Smooth muscle cell (in vitro differentiated cells): ENCODE results near the gene ZFYVE26. TPM values are rescaled to one million over a fixed set of nuclear protein-coding genes. Genes with fewer than 3 reads are reported as not detected.
A peak's percentile ranks its signal among the peaks of the same experiment; 100 is the strongest.

Source experiments
- DNase-seq: peaks from one replicate; lab custom pipeline; 2025; ENCODE audit not compliant: unreplicated experiment; lab: John Stamatoyannopoulos, UW
- H2AFZ ChIP-seq: fragments of 200-600 bp; sonication (generic); 2 replicates; pipeline ENCODE4 v1.6.0; 2016; ENCODE audit warnings: antibody characterized with exemption, low read depth, mild to moderate bottlenecking
- H3F3A ChIP-seq: fragments of 200-600 bp; sonication (generic); 2 replicates; pipeline ENCODE4 v1.6.0; 2017; ENCODE audit warnings: antibody characterized with exemption, low read depth
- H3K27ac ChIP-seq: fragments of 200-600 bp; sonication (generic); 2 replicates; pipeline ENCODE4 v1.5.1; 2016; ENCODE audit warnings: low read depth, mild to moderate bottlenecking
- H3K27me3 ChIP-seq: fragments of 200-600 bp; sonication (generic); 2 replicates; pipeline ENCODE4 v1.6.1; 2016; ENCODE audit warnings: low read depth, mild to moderate bottlenecking
- H3K36me3 ChIP-seq: fragments of 200-600 bp; sonication (generic); 2 replicates; pipeline ENCODE4 v1.5.1; 2016; ENCODE audit warnings: low read depth
- H3K4me1 ChIP-seq: fragments of 200-600 bp; sonication (generic); 2 replicates; pipeline ENCODE4 v1.5.1; 2016; ENCODE audit warnings: low read depth
- H3K4me2 ChIP-seq: fragments of 200-600 bp; sonication (generic); 2 replicates; pipeline ENCODE4 v1.6.0; 2016; ENCODE audit warnings: mild to moderate bottlenecking
- H3K4me3 ChIP-seq: fragments of 200-600 bp; sonication (generic); 2 replicates; pipeline ENCODE4 v1.5.1; 2016; ENCODE audit warnings: mild to moderate bottlenecking
- H3K79me2 ChIP-seq: fragments of 200-600 bp; sonication (generic); 2 replicates; pipeline ENCODE4 v1.6.0; 2016; ENCODE audit warnings: low read depth, mild to moderate bottlenecking
- H3K9ac ChIP-seq: fragments of 200-600 bp; sonication (generic); 2 replicates; pipeline ENCODE4 v1.6.0; 2016; ENCODE audit warnings: low read depth
- H3K9me3 ChIP-seq: fragments of 200-600 bp; sonication (generic); replicated peaks from 2 replicates; pipeline ENCODE4 v1.5.1; 2016; ENCODE audit warnings: low read depth
- H4K20me1 ChIP-seq: fragments of 200-600 bp; sonication (generic); 2 replicates; pipeline ENCODE4 v1.6.0; 2016; ENCODE audit warnings: low read depth
- CTCF ChIP-seq: fragments of 200-600 bp; sonication (generic); IDR thresholded peaks from 2 replicates; pipeline ENCODE4 v1.5.1; 2017; ENCODE audit warnings: borderline replicate concordance, mild to moderate bottlenecking, antibody characterized with exemption; ENCODE audit not compliant: insufficient read depth, poor library complexity, severe bottlenecking
- WGBS: methylation state at CpG from one replicate; pipeline ENCODE4 v1.1.7; 2016; ENCODE audit warnings: low lambda C conversion rate; 5-methylcytosine and 5-hydroxymethylcytosine counted together
- polyA plus RNA-seq: library from polyadenylated mRNA; unstranded; fragments of >200 nt; fragmentation: Nextera tagmentation; extraction: Ambion mirVana; gene quantifications from 2 replicates; pipeline ENCODE4 v1.2.1, GENCODE V29; 2016
- total RNA-seq: library from RNA; depleted of rRNA; stranded (reverse); fragments of >200 nt; gene quantifications from 2 replicates; pipeline ENCODE4 v1.2.3, GENCODE V29; 2014

The ZFYVE26 gene
- total and polyA plus RNA-seq, 2 experiments from 2014 or later: 4.5 to 42.7 TPM

DNA sequence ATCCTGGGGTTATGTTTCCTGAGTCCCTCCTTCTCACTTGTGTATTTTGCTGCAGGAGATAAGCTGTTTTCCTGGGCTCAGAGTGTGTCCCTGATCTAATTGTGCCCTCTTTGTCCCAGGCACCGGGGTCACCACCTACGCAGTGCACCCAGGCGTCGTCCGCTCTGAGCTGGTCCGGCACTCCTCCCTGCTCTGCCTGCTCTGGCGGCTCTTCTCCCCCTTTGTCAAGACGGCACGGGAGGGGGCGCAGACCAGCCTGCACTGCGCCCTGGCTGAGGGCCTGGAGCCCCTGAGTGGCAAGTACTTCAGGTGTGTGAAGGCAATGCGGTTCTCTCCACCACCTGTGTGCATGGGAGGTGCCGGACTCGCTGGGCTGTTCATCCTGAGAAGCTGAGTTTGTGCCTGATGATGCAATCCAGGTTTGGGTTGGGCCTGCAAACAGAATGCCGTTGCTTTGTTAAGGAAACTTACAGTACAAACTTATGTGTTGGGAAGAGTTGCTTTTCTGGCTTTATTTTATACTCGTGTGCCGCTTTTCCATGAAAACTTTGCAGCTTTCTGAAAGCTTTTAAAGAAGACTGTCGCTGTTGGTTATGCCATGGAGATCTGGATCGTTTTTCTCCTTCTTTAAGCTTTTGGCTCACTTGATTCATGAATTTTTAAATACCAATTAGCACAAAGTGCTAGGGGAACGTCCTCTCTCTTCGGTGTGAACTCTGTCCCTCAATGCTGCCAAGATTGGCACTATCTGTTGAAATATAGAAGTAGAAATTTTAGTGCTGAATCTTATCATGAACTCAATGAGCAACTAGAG, 87.1 kb downstream of the ZFYVE26 start:
- no peaks in the 10 kb centered on the region for H3K9me3 ChIP-seq
- no peak overlapping the region for H3K4me3 ChIP-seq
- peaks cover 6% of the 10 kb centered on the region for H3K4me1 ChIP-seq
- H3K36me3 ChIP-seq: no peaks in the 10 kb centered on the region
- H2AFZ ChIP-seq: peak overlapping the region; percentile 12
- TF ChIP-seq CTCF: no peak
- 55% methylated on average over 21 of the region's 21 CpGs for WGBS
- H4K20me1 ChIP-seq: no peaks in the 10 kb centered on the region
- DNase-seq: no peak
- H3K9ac ChIP-seq: no peak overlapping the region
- no peak overlapping the region for H3K27ac ChIP-seq
- H3F3A ChIP-seq: no peaks in the 10 kb centered on the region
- no peaks in the 10 kb centered on the region for H3K27me3 ChIP-seq
- H3K79me2 ChIP-seq: no peaks in the 10 kb centered on the region
- no peak overlapping the region for H3K4me2 ChIP-seq

GRCh38 chr14:67728258-67728657, 88.1 kb downstream of the ZFYVE26 start:
- Histone ChIP-seq H3K79me2 (no peaks in the 10 kb centered on the region), H3K27me3 (peaks cover 5% of the 10 kb centered on the region), H3K4me1 (peaks cover 6% of the 10 kb centered on the region), H3F3A (no peaks in the 10 kb centered on the region), H3K9me3 (no peaks in the 10 kb centered on the region), H3K4me3 (no peak overlapping the region), H2AFZ (no peak overlapping the region), H3K4me2 (no peak overlapping the region), H3K36me3 (no peaks in the 10 kb centered on the region), H4K20me1 (no peaks in the 10 kb centered on the region), H3K9ac (no peak overlapping the region), H3K27ac (no peak overlapping the region)
- no peak for DNase-seq
- TF ChIP-seq CTCF: no peak

DNA sequence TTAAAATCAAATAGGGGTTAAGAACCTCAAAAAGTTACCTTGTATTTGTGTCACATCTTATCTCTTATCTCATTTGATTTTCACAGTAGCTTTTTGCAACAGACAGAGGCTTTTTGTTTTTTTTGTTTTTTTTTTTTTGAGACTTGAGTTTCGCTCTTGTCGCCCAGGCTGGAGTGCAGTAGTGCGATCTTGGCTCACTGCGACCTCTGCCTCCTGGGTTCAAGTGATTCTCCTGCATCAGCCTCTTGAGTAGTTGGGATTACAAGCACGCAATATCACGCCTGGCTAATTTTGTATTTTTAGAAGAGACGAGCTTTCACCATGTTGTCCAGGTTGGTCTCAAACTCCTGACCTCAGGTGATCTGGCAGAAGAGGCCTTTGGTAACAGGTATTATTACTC, 89.0 kb downstream of the ZFYVE26 start:
- Histone ChIP-seq H3K79me2 (no peaks in the 10 kb centered on the region), H3K9ac (no peak overlapping the region), H3K27ac (no peak overlapping the region), H2AFZ (no peak overlapping the region), H3K4me2 (no peak overlapping the region), H3K4me3 (no peak overlapping the region), H3K27me3 (peaks cover 5% of the 10 kb centered on the region), H3F3A (no peaks in the 10 kb centered on the region), H3K9me3 (no peaks in the 10 kb centered on the region), H3K4me1 (peaks cover 6% of the 10 kb centered on the region), H3K36me3 (no peaks in the 10 kb centered on the region), H4K20me1 (no peaks in the 10 kb centered on the region)
- no peak for DNase-seq
- 97% methylated on average over 7 of the region's 7 CpGs for WGBS
- TF ChIP-seq CTCF: no peak

DNA sequence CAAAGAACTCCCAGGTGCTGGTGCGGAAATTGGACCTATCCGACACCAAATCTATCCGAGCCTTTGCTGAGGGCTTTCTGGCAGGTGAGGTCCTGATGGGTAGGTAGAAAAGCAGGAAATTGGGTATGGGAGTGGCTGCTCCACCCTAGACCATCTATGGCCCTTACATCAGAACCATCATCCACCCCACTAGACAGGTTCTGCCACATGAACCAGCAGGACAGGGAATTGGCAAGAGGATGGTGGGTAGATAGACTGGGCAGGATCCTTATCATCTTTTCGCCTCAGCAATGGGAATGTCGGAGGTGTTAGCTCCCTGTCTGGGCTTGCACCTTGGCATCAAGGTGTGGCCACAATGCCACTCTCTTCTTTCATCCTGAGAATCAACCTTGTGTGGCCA, 91.2 kb downstream of the ZFYVE26 start:
- H3K27me3 ChIP-seq: peaks cover 11% of the 10 kb centered on the region
- H4K20me1 ChIP-seq: no peaks in the 10 kb centered on the region
- H3K4me1 ChIP-seq: peaks cover 6% of the 10 kb centered on the region

More for the DNA sequence above, 91.2 kb downstream of the ZFYVE26 start:
- Histone ChIP-seq H2AFZ (no peak overlapping the region), H3K4me2 (no peak overlapping the region), H3K79me2 (no peaks in the 10 kb centered on the region), H3K9me3 (no peaks in the 10 kb centered on the region), H3K9ac (no peak overlapping the region), H3K36me3 (no peaks in the 10 kb centered on the region), H3K4me3 (no peak overlapping the region), H3F3A (no peaks in the 10 kb centered on the region), H3K27ac (no peak overlapping the region)
- no peak for DNase-seq
- WGBS: 83% methylated on average over 5 of the region's 5 CpGs
- TF ChIP-seq CTCF: no peak
